GM11168 (cell line): Measurements from ENCODE around the gene A2ML1.
"Not testable (repeated sequence)": the region's sequence is repeated elsewhere in the genome, so short reads cannot be mapped to it uniquely, and the experiment has no call there.

ENCODE experiments used
- in situ Hi-C: fragments of 300-500 bp; cut with MboI; formaldehyde crosslinking; loops from one replicate; pipeline ENCODE4 v1.12.0; 2022; ENCODE audit warnings: low sequenced_read_pairs; ENCODE audit not compliant: unreplicated experiment

The A2ML1 gene

DNA sequence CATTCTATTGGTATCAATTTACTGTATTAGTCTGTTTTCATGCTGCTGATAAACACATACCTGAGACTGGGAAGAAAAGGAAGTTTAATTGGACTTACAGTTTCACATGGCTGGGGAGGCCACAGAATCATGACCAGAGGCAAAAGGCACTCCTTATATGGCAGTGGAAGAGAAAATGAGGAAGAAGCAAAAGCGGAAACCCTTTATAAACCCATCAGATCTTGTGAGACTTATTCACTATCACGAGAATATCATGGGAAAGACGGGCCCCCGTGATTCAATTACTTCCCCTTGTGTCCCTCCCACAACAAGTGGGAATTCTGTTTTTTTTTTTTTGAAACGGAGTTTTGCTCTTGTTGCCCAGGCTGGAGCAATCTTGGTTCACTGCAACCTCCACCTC lies 80.3 kb downstream of the A2ML1 start:
- in situ Hi-C loops, result not testable (repeated sequence)

- in situ Hi-C loops, result no loop called here
Observed at GRCh38 chr12:8903646-8904045, 81.2 kb downstream of the A2ML1 start.

- in situ Hi-C loops, result no loop called here
Observed at GRCh38 chr12:8904665-8905064, 82.2 kb downstream of the A2ML1 start.

GRCh38 chr12:8905546-8905945 lies 83.1 kb downstream of the A2ML1 start:
- in situ Hi-C loops, result no loop called here

- in situ Hi-C loops, result no loop called here
Observed at GRCh38 chr12:8906266-8907180, 84.1 kb downstream of the A2ML1 start.

- in situ Hi-C loops, result no loop called here
Observed at GRCh38 chr12:8907513-8907912, 85.1 kb downstream of the A2ML1 start.

DNA sequence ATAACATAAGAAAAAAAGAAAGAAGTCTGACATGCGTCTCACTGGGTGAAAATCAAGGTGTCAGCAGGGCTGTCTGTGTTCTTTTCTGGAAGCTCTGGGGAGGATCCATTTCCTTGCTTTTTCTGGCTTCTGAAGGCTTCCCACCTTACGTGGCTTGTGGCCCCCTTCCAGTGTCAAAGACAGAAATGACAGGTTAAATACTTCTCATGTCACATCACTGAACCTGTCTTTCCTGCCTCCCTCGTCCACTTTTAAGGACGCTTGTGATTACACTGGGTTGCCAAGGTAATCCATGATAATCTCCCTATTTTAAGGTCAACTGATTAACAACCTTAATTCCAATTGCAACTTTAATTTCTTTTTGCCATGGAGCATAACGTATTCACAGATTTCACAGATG lies 87.3 kb downstream of the A2ML1 start:
- in situ Hi-C loops, result no loop called here

GRCh38 chr12:8911606-8912268 lies 89.3 kb downstream of the A2ML1 start:
- in situ Hi-C loops, result no loop called here

- in situ Hi-C loops, result no loop called here
Observed at GRCh38 chr12:8912914-8913313, 90.5 kb downstream of the A2ML1 start.

GRCh38 chr12:8913702-8914032 lies 91.2 kb downstream of the A2ML1 start:
- in situ Hi-C loops, result no loop called here

- in situ Hi-C loops, result not testable (repeated sequence)
Observed at GRCh38 chr12:8914033-8914715, 91.8 kb downstream of the A2ML1 start, which contains the start of gene PHC1. TSS of gene PHC1 (plus strand) at chr12:8914509. CDS start at chr12:8917678, 3,169 bp downstream.

GRCh38 chr12:8914716-8915526 lies 92.5 kb downstream of the A2ML1 start:
- in situ Hi-C loops, result no loop called here

- in situ Hi-C loops, result no loop called here
Observed at GRCh38 chr12:8916154-8916553, 93.7 kb downstream of the A2ML1 start.

DNA sequence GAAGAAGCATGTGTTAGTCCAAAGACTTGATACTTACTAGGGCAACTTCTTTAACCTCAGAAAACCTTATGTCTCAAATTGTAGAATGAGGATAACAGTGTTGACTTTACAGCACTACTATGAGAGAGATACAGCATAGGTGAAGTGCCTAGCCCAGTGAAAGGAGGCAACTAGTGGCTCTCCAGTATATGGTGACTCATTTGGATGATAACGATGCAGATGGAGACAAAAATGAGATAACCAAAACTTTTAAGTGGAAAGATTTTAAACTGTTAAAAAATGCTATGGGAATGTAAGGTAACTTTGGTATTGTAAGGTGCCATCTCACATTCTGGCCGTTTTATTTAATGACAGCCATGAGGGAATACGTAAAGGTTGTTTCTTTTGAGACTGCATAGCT lies 94.6 kb downstream of the A2ML1 start:
- in situ Hi-C loops, result no loop called here

GRCh38 chr12:8917751-8918150 lies 95.3 kb downstream of the A2ML1 start:
- in situ Hi-C loops, result no loop called here

- in situ Hi-C loops, result not testable (repeated sequence)
Observed at GRCh38 chr12:8919643-8920042, 97.2 kb downstream of the A2ML1 start.

GRCh38 chr12:8922544-8922943 lies 100.1 kb downstream of the A2ML1 start:
- in situ Hi-C loops, result no loop called here
